ENCODE measurements around the gene GALNT10. TPM values are rescaled to one million over a fixed set of nuclear protein-coding genes. Genes with fewer than 3 reads are reported as not detected.

Gene GALNT10
- total and polyA plus RNA-seq, 2 of the 4 experiments (the other 2 are of a cell fraction) = 46.2 to 67.0 TPM

GRCh38 chr5:154193701-154194121, 3.2 kb downstream of the GALNT10 start:
- Histone ChIP-seq H2AK5ac (ENCODE audit: low read depth, low read length) (no peak overlapping the region), H3K4ac (ENCODE audit: low read depth, low read length) (peak overlapping the region; percentile 7; the same call in 1 of the 2 replicates), H3K79me1 (ENCODE audit: low read depth in 1 of 2, low read length in 2 of 2) (peaks cover 30 to 71% of the 10 kb centered on the region in 2 experiments), H3K9ac (ENCODE audit: low read depth, low read length) (no peak overlapping the region), H2AK9ac (replicated peaks; ENCODE audit: low read depth, low read length, poor library complexity) (no peak overlapping the region), H2BK20ac (ENCODE audit: low read depth, low read length) (no peak overlapping the region), H2AFZ (replicated peaks; ENCODE audit: low read length, poor library complexity) (no peak overlapping the region), H3K27me3 (ENCODE audit: control insufficient read depth, insufficient read depth, low read length) (no peaks in the 10 kb centered on the region), H2BK120ac (ENCODE audit: low read depth, low read length) (no peak overlapping the region), H2BK5ac (ENCODE audit: low read depth, low read length, poor library complexity, severe bottlenecking) (peak overlapping the region; percentile 23), H4K91ac (ENCODE audit: insufficient read depth, low read depth, low read length) (no peak overlapping the region), H3K27ac (ENCODE audit: insufficient read depth, low read length) (no peak overlapping the region), H3K23ac (ENCODE audit: low read depth, low read length) (no peak overlapping the region), H4K8ac (ENCODE audit: low read depth in 2 of 2, low read length in 2 of 2) (no peak overlapping the region), H3K18ac (ENCODE audit: low read depth, low read length) (no peak overlapping the region), H3K4me3 (ENCODE audit: insufficient read depth, low read depth, low read length) (no peak overlapping the region), H3K4me2 (ENCODE audit: low read depth, low read length) (no peak overlapping the region; the same call in 1 of the 2 replicates), H3K56ac (ENCODE audit: extremely low read depth, insufficient read depth, low read length) (no peak overlapping the region), H2BK15ac (ENCODE audit: low read depth, low read length) (no peak overlapping the region), H4K20me1 (ENCODE audit: insufficient read depth, low read length) (peaks cover 17% of the 10 kb centered on the region; the same call in 1 of the 2 replicates), H3K9me3 (ENCODE audit: control insufficient read depth, insufficient read depth, low read length) (no peaks in the 10 kb centered on the region), H3K14ac (replicated peaks; ENCODE audit: low read depth, low read length) (no peak overlapping the region), H3K9me1 (ENCODE audit: insufficient read depth, low read length) (peaks cover 20% of the 10 kb centered on the region), H3K4me1 (ENCODE audit: control insufficient read depth, insufficient read depth, low read length) (peaks cover 31% of the 10 kb centered on the region), H3K36me3 (ENCODE audit: control insufficient read depth, insufficient read depth, low read length) (no peaks in the 10 kb centered on the region), H4K5ac (ENCODE audit: low read depth, low read length) (no peak overlapping the region)
- intact Hi-C loops (cut with micrococcal nuclease) = loop anchor here (5.0 kb wide), 1 partner anchor 664 kb away; the partner anchor contains the start of gene CNOT8
- ATAC-seq (ENCODE audit: low read depth) (no peak), DNase-seq (peak; percentile 37)
- WGBS, 2 experiments (ENCODE audit: extremely low coverage in 2 of 2, insufficient read length in 1 of 2) = no CpG with 5 or more reads among the region's 1 CpG
- ChIA-PET CTCF (interaction anchor here (3.3 kb wide), 1 partner anchor 212 kb away, joined by 15 read pairs; no protein-coding TSS in a partner anchor), POLR2A (ENCODE audit: unreplicated experiment) (no interaction called here)
- no peak for TF ChIP-seq RAD21 (IDR thresholded peaks at IDR 0.05; ENCODE audit: low read length)
- TF ChIP-seq RFX5 (IDR thresholded peaks at IDR 0.05; ENCODE audit: low read depth, low read length) = no peak
- TF ChIP-seq, protein P1, sequence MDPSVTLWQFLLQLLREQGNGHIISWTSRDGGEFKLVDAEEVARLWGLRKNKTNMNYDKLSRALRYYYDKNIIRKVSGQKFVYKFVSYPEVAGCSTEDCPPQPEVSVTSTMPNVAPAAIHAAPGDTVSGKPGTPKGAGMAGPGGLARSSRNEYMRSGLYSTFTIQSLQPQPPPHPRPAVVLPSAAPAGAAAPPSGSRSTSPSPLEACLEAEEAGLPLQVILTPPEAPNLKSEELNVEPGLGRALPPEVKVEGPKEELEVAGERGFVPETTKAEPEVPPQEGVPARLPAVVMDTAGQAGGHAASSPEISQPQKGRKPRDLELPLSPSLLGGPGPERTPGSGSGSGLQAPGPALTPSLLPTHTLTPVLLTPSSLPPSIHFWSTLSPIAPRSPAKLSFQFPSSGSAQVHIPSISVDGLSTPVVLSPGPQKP (IDR thresholded peaks at IDR 0.05; ENCODE audit: borderline replicate concordance, low read depth, low read length) = no peak
- TF ChIP-seq MAFK (IDR thresholded peaks at IDR 0.05; ENCODE audit: low read depth, low read length) = no peak
- TF ChIP-seq RCOR1 (IDR thresholded peaks at IDR 0.05; ENCODE audit: insufficient replicate concordance, low read length) = no peak
- TF ChIP-seq, protein P2, sequence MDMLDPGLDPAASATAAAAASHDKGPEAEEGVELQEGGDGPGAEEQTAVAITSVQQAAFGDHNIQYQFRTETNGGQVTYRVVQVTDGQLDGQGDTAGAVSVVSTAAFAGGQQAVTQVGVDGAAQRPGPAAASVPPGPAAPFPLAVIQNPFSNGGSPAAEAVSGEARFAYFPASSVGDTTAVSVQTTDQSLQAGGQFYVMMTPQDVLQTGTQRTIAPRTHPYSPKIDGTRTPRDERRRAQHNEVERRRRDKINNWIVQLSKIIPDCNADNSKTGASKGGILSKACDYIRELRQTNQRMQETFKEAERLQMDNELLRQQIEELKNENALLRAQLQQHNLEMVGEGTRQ (IDR thresholded peaks at IDR 0.05; ENCODE audit: low read depth, low read length) = no peak
- no peak for TF ChIP-seq NFE2L2 (IDR thresholded peaks at IDR 0.05; ENCODE audit: low read depth, low read length)
- no peak for TF ChIP-seq MAZ (IDR thresholded peaks at IDR 0.05; ENCODE audit: borderline replicate concordance, low read depth, low read length)
- no peak for TF ChIP-seq FOS (IDR thresholded peaks at IDR 0.05; ENCODE audit: low read depth, low read length)
- no peak for TF ChIP-seq POLR2A (IDR thresholded peaks at IDR 0.05; ENCODE audit: low read depth, low read length)
- no peak for TF ChIP-seq CEBPB (IDR thresholded peaks at IDR 0.05; ENCODE audit: low read depth, low read length)
- no peak for TF ChIP-seq MXI1 (IDR thresholded peaks at IDR 0.05; ENCODE audit: borderline replicate concordance, low read depth, low read length)
- dilution Hi-C loops (cut with HindIII; ENCODE audit: low sequenced_read_pairs, unreplicated experiment) = no loop called here
- no TSS peak for BruUV-seq (replicated peaks)
- in situ Hi-C loops (cut with MboI; ENCODE audit: low sequenced_read_pairs) = no loop called here

Data from IMR-90 (cell line).